ENCODE data around the gene ZNF77. TPM values are rescaled to one million over a fixed set of nuclear protein-coding genes. Genes with fewer than 3 reads are reported as not detected.
"Not testable (repeated sequence)": the region's sequence is repeated elsewhere in the genome, so short reads cannot be mapped to it uniquely, and the experiment has no call there.

ZNF77 gene
- total RNA-seq, 1 donor from 2014 or later = 4.1 TPM

DNA sequence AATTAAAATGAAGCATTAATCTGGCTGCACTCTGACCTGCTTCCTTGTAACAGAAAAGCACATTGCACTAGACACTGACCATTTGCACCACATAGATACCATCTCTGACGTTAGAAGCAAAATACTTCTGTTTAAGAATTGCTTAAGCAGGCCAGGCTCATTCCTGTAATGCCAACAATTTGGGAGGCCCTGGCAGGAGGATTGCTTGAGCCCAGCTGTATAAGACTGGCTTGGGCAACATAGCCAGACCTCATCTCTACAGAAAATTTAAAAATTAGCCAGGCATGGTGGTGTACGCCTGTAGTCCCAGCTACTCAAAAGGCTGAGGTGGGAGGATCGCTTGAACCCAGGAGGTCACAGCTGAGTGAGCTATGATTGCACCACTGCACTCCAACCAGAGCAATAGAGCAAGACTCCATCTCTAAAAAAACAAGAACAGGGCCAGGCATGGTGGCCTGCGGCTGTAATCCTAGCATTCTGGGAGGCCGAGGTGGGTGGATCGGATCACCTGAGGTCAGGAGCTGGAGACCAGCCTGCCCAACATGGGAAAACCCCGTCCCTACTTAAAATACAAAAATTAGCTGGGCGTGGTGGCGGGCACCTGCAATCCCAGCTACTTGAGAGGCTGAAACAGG, 25.5 kb upstream of the ZNF77 start:
- no peak overlapping the region for H3K4me3 Mint-ChIP-seq (ENCODE audit: unreplicated experiment)
- peaks cover 4% of the 10 kb centered on the region for H3K4me1 Mint-ChIP-seq (ENCODE audit: low read depth)
- TF ChIP-seq, protein P1, sequence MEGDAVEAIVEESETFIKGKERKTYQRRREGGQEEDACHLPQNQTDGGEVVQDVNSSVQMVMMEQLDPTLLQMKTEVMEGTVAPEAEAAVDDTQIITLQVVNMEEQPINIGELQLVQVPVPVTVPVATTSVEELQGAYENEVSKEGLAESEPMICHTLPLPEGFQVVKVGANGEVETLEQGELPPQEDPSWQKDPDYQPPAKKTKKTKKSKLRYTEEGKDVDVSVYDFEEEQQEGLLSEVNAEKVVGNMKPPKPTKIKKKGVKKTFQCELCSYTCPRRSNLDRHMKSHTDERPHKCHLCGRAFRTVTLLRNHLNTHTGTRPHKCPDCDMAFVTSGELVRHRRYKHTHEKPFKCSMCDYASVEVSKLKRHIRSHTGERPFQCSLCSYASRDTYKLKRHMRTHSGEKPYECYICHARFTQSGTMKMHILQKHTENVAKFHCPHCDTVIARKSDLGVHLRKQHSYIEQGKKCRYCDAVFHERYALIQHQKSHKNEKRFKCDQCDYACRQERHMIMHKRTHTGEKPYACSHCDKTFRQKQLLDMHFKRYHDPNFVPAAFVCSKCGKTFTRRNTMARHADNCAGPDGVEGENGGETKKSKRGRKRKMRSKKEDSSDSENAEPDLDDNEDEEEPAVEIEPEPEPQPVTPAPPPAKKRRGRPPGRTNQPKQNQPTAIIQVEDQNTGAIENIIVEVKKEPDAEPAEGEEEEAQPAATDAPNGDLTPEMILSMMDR (IDR thresholded peaks at IDR 0.05) = no peak
- DNase-seq (ENCODE audit: low spot score) = no peak
- peaks cover 5% of the 10 kb centered on the region for H3K27me3 Mint-ChIP-seq (ENCODE audit: low read depth)
- H3K9me3 Mint-ChIP-seq (ENCODE audit: low read depth) = no peaks in the 10 kb centered on the region
- no peaks in the 10 kb centered on the region for H3K36me3 Mint-ChIP-seq (ENCODE audit: low read depth)
- H3K27ac Mint-ChIP-seq (ENCODE audit: unreplicated experiment) = no peak overlapping the region

GRCh38 chr19:2969104-2969504, 24.3 kb upstream of the ZNF77 start:
- Mint-ChIP-seq H3K27ac (ENCODE audit: unreplicated experiment) (no peak overlapping the region), H3K9me3 (ENCODE audit: low read depth) (no peaks in the 10 kb centered on the region), H3K4me3 (ENCODE audit: unreplicated experiment) (no peak overlapping the region), H3K27me3 (ENCODE audit: low read depth) (peaks cover under 1% of the 10 kb centered on the region), H3K4me1 (ENCODE audit: low read depth) (no peaks in the 10 kb centered on the region), H3K36me3 (ENCODE audit: low read depth) (no peaks in the 10 kb centered on the region)
- DNase-seq (ENCODE audit: low spot score) = no peak
- TF ChIP-seq, protein P1 (IDR thresholded peaks at IDR 0.05) = no peak

DNA sequence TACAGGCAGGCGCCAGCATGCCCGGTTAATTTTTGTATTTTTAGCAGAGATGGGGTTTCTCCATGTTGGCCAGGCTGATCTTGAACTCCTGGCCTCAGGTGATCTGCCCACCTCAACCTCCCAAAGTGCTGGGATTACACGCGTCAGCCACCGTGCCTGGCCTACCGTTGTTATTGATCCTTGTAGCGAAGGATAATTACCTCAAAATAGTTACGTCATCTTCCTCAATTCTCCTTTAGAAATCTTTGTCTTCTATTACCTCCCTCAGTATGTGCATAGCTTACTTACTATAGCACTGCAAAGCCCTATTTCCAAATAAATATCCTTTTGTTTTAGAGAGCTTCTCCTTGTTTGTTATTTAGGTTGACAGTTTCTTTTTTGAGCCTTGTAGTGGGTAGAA, 23.2 kb upstream of the ZNF77 start:
- Mint-ChIP-seq H3K4me3 (ENCODE audit: unreplicated experiment) (no peak overlapping the region), H3K9me3 (ENCODE audit: low read depth) (no peaks in the 10 kb centered on the region), H3K27me3 (ENCODE audit: low read depth) (no peaks in the 10 kb centered on the region), H3K36me3 (ENCODE audit: low read depth) (no peaks in the 10 kb centered on the region), H3K27ac (ENCODE audit: unreplicated experiment) (no peak overlapping the region), H3K4me1 (ENCODE audit: low read depth) (no peaks in the 10 kb centered on the region)
- DNase-seq (ENCODE audit: low spot score) = no peak
- TF ChIP-seq, protein P1 (IDR thresholded peaks at IDR 0.05) = no peak

GRCh38 chr19:2964874-2965273, 20.1 kb upstream of the ZNF77 start:
- Mint-ChIP-seq H3K27me3 (ENCODE audit: low read depth) (peaks cover 2% of the 10 kb centered on the region), H3K36me3 (ENCODE audit: low read depth) (no peaks in the 10 kb centered on the region), H3K4me1 (ENCODE audit: low read depth) (peaks cover 5% of the 10 kb centered on the region), H3K9me3 (ENCODE audit: low read depth) (no peaks in the 10 kb centered on the region), H3K27ac (ENCODE audit: unreplicated experiment) (no peak overlapping the region), H3K4me3 (ENCODE audit: unreplicated experiment) (no peak overlapping the region)
- TF ChIP-seq, protein P1 (IDR thresholded peaks at IDR 0.05) = no peak
- no peak for DNase-seq (ENCODE audit: low spot score)

DNA sequence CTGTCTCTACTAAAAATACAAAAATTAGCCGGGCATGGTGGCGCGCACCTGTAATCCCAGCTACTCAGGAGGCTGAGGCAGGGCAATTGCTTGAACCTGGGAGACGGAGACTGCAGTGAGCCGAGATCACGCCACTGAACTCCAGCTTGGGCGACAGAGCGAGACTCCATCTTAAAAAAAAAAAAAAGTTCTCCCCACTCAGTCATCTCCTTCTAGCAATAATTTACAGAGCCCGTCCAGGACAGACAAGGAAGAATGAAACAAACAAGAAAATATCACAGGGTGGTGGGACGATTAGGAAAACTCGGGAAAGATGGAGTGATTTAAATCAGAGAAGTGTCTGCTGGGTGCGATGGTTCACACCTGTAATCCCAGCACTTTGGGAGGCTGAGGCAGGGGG, 18.9 kb upstream of the ZNF77 start:
- not testable (repeated sequence) for H3K36me3 Mint-ChIP-seq (ENCODE audit: low read depth)

GRCh38 chr19:2963122-2963521, 18.4 kb upstream of the ZNF77 start:
- no peak for DNase-seq (ENCODE audit: low spot score)
- Mint-ChIP-seq H3K27me3 (ENCODE audit: low read depth) (peaks cover 3% of the 10 kb centered on the region), H3K27ac (ENCODE audit: unreplicated experiment) (no peak overlapping the region), H3K4me1 (ENCODE audit: low read depth) (peaks cover 5% of the 10 kb centered on the region), H3K9me3 (ENCODE audit: low read depth) (no peaks in the 10 kb centered on the region), H3K4me3 (ENCODE audit: unreplicated experiment) (no peak overlapping the region), H3K36me3 (ENCODE audit: low read depth) (no peaks in the 10 kb centered on the region)
- TF ChIP-seq, protein P1 (IDR thresholded peaks at IDR 0.05) = no peak

More for the DNA sequence above, 18.9 kb upstream of the ZNF77 start:
- DNase-seq (ENCODE audit: low spot score); H3K9me3 Mint-ChIP-seq (ENCODE audit: low read depth); H3K27ac Mint-ChIP-seq (ENCODE audit: unreplicated experiment); H3K4me3 Mint-ChIP-seq (ENCODE audit: unreplicated experiment); H3K27me3 Mint-ChIP-seq (ENCODE audit: low read depth); H3K4me1 Mint-ChIP-seq (ENCODE audit: low read depth): not testable (repeated sequence)

Data from chondrocyte (in vitro differentiated cells).